HFF-Myc (cell line): ENCODE results near the gene ACTR10.

Source experiments
- DNase-seq: peaks from one replicate; pipeline ENCODE4 v3.0.0-alpha.2; 2011; ENCODE audit warnings: low read depth; ENCODE audit errors: extremely low read depth
- H3K4me3 ChIP-seq: replicated peaks from 2 replicates; pipeline ENCODE4 v1.5.1; 2011; ENCODE audit warnings: low read depth, mild to moderate bottlenecking, control low read depth, low read length
- CTCF ChIP-seq: IDR thresholded peaks from 2 replicates; pipeline ENCODE4 v1.5.1; 2012; ENCODE audit warnings: mild to moderate bottlenecking, low read depth, low read length, control low read depth; ENCODE audit errors: missing control alignments

Gene ACTR10

GRCh38 chr14:58166005-58166983, 33.7 kb upstream of the ACTR10 start:
- peak; percentile 97 for TF ChIP-seq CTCF
- peak; percentile 54 for DNase-seq
- no peak overlapping the region for H3K4me3 ChIP-seq

- TF ChIP-seq CTCF, result no peak
- DNase-seq, result no peak
- no peak overlapping the region for H3K4me3 ChIP-seq
Measured at GRCh38 chr14:58167057-58167456, 32.9 kb upstream of the ACTR10 start.

- no peak for TF ChIP-seq CTCF
- DNase-seq, result no peak
Measured at GRCh38 chr14:58167891-58168290, 32.1 kb upstream of the ACTR10 start.

GRCh38 chr14:58171090-58171489, 28.9 kb upstream of the ACTR10 start:
- no peak overlapping the region for H3K4me3 ChIP-seq
- DNase-seq, result peak; percentile 75
- TF ChIP-seq CTCF, result no peak

More at GRCh38 chr14:58167891-58168290, 32.1 kb upstream of the ACTR10 start:
- H3K4me3 ChIP-seq, result no peak overlapping the region

- no peak for TF ChIP-seq CTCF
- no peak for DNase-seq
- H3K4me3 ChIP-seq, result no peak overlapping the region
Measured at GRCh38 chr14:58177125-58177524, 22.8 kb upstream of the ACTR10 start.

- no peak overlapping the region for H3K4me3 ChIP-seq
- DNase-seq, result no peak
Measured at GRCh38 chr14:58189176-58189575, 10.8 kb upstream of the ACTR10 start.

More at GRCh38 chr14:58189176-58189575, 10.8 kb upstream of the ACTR10 start:
- TF ChIP-seq CTCF, result no peak
